GM12878 (cell line): ENCODE measurements around the gene SEPTIN1. TPM values are rescaled to one million over a fixed set of nuclear protein-coding genes. Genes with fewer than 3 reads are reported as not detected.

Experiments used
- ATF3 ChIP-seq: IDR thresholded peaks from 2 replicates; pipeline ENCODE4 v1.6.1; 2011; ENCODE audit warnings: low read depth, mild to moderate bottlenecking, low read length, moderate library complexity, borderline replicate concordance; ENCODE audit errors: extremely low read depth
- BCLAF1 ChIP-seq: fragments of 450-650 bp; IDR thresholded peaks from 2 replicates; pipeline ENCODE4 v1.6.1; 2017; ENCODE audit warnings: antibody characterized with exemption, mild to moderate bottlenecking, moderate library complexity
- BHLHE40 ChIP-seq, 2 experiments: fragments of 450-650 bp in 1 of 2; IDR thresholded peaks; 2 replicates each; pipeline ENCODE4 v1.6.1; 2011 to 2017; ENCODE audit warnings: low read depth in 2 of 2, borderline replicate concordance in 1 of 2, improper control_type of control experiment in 1 of 2, low read length in 1 of 2, mild to moderate bottlenecking in 1 of 2
- CREB1 ChIP-seq: IDR thresholded peaks from 2 replicates; pipeline ENCODE4 v1.6.1; 2012; ENCODE audit warnings: low read depth, mild to moderate bottlenecking, inconsistent platforms
- CTCF ChIP-seq, 3 experiments: IDR thresholded peaks in 2 of 3; conservative IDR thresholded peaks in 1 of 3; 2 replicates each; pipeline ENCODE4 v1.5.1; 2011; ENCODE audit warnings: low read depth in 3 of 3, low read length in 3 of 3, mild to moderate bottlenecking in 3 of 3, control low read depth in 2 of 3, moderate library complexity in 2 of 3, inconsistent platforms in 1 of 3, mixed read lengths in 1 of 3; ENCODE audit not compliant: control insufficient read depth in 2 of 3, insufficient read depth in 1 of 3; ENCODE audit errors: extremely low read depth in 1 of 3
- DPF2 ChIP-seq: fragments of 450-650 bp; IDR thresholded peaks from 2 replicates; pipeline ENCODE4 v1.6.1; 2017; ENCODE audit warnings: mild to moderate bottlenecking
- E2F4 ChIP-seq: IDR thresholded peaks from 2 replicates; pipeline ENCODE4 v1.6.1; 2012; ENCODE audit warnings: low read depth, low read length, improper control_type of control experiment
- EP300 ChIP-seq, 2 experiments: fragments of 150-350 bp in 1 of 2; IDR thresholded peaks; 2 replicates each; pipeline ENCODE4 v1.6.1; 2011 to 2012; ENCODE audit warnings: low read depth in 2 of 2, low read length in 2 of 2, borderline replicate concordance in 1 of 2, improper control_type of control experiment in 1 of 2, inconsistent platforms in 1 of 2; ENCODE audit not compliant: control insufficient read depth in 1 of 2
- ETV6 ChIP-seq, 2 experiments: fragments of 450-650 bp in 1 of 2; IDR thresholded peaks in 1 of 2; conservative IDR thresholded peaks in 1 of 2; 2 replicates each; pipeline ENCODE4 v1.6.1; 2014; ENCODE audit warnings: antibody characterized with exemption in 1 of 2, borderline replicate concordance in 1 of 2, low read depth in 1 of 2, mild to moderate bottlenecking in 1 of 2, moderate library complexity in 1 of 2
- FOXM1 ChIP-seq: IDR thresholded peaks from 2 replicates; pipeline ENCODE4 v1.6.1; 2012; ENCODE audit warnings: low read depth, mild to moderate bottlenecking, inconsistent platforms, low read length, moderate library complexity
- JUND ChIP-seq: IDR thresholded peaks from 2 replicates; pipeline ENCODE4 v1.6.1; 2012; ENCODE audit warnings: low read depth, mild to moderate bottlenecking, low read length, improper control_type of control experiment, moderate library complexity
- KLF5 ChIP-seq: fragments of 450-650 bp; IDR thresholded peaks from 2 replicates; pipeline ENCODE4 v1.6.1; 2014; ENCODE audit warnings: mild to moderate bottlenecking; ENCODE audit not compliant: partially characterized antibody
- NR2C2 ChIP-seq: IDR thresholded peaks from 2 replicates; pipeline ENCODE4 v1.6.1; 2011; ENCODE audit warnings: borderline replicate concordance, low read depth; ENCODE audit not compliant: control insufficient read depth, insufficient read length
- PBX3 ChIP-seq: IDR thresholded peaks from 2 replicates; pipeline ENCODE4 v1.6.1; 2011; ENCODE audit warnings: mild to moderate bottlenecking, low read depth, low read length, moderate library complexity; ENCODE audit not compliant: insufficient replicate concordance
- SIN3A ChIP-seq: IDR thresholded peaks from 2 replicates; pipeline ENCODE4 v1.6.1; 2012; ENCODE audit warnings: low read depth, low read length, improper control_type of control experiment
- SP1 ChIP-seq: IDR thresholded peaks from one replicate; pipeline ENCODE4 v1.6.1; 2011; ENCODE audit warnings: low read depth, low read length
- ZBED1 ChIP-seq: IDR thresholded peaks from 2 replicates; pipeline ENCODE4 v1.6.1; 2016; ENCODE audit warnings: borderline replicate concordance
- ZNF24 ChIP-seq: fragments of 450-650 bp; IDR thresholded peaks from 2 replicates; pipeline ENCODE4 v1.6.1; 2017; ENCODE audit warnings: antibody characterized with exemption, mild to moderate bottlenecking
- ZNF274 ChIP-seq: IDR thresholded peaks from one replicate; pipeline ENCODE4 v1.8.0; 2011; ENCODE audit not compliant: insufficient read length, insufficient read depth
- ZNF384 ChIP-seq: IDR thresholded peaks from 2 replicates; pipeline ENCODE4 v1.6.1; 2012; ENCODE audit warnings: low read depth, mild to moderate bottlenecking, low read length, improper control_type of control experiment, borderline replicate concordance
- polyA plus RNA-seq, 11 experiments: library from polyadenylated mRNA; depleted of rRNA in 4 of 11; unstranded in 6 of 11; stranded (reverse) in 5 of 11; fragments of >200 nt; fragmentation: Nextera tagmentation in 4 of 11; fragmentation: Illumina TruSeq in 1 of 11; extraction: Ambion mirVana in 4 of 11; extraction: Trizol in 1 of 11; gene quantifications; 1 replicate in 1 of 11; 2 replicates in 10 of 11; pipeline versions ENCODE4 v1.2.1 to v1.2.3, GENCODE V29; 2011 to 2016; ENCODE audit warnings: inconsistent platforms in 2 of 11, missing spikeins in 2 of 11, low read depth in 1 of 11
- total RNA-seq, 4 experiments: library from RNA; depleted of rRNA in 3 of 4; stranded (reverse); fragments of >200 nt in 3 of 4; fragmentation: Illumina TruSeq in 1 of 4; extraction: Trizol in 1 of 4; gene quantifications; 2 replicates each; pipeline versions ENCODE4 v1.2.1 to v1.2.3, GENCODE V29; 2013 to 2021

SEPTIN1 gene
- total and polyA plus RNA-seq, 10 of the 15 experiments (the other 5 are each of a cell fraction or from before 2014, with no cell fraction given), result 2.8 to 153 (median 94.1) TPM

- peak; percentile 96 to 97 (median 97) for TF ChIP-seq CTCF (IDR thresholded peaks at IDR 0.05 in 2 of 3, conservative IDR thresholded peaks at IDR 0.05 in 1 of 3; ENCODE audit: control insufficient read depth in 2 of 3, extremely low read depth in 1 of 3, insufficient read depth in 1 of 3, low read depth in 3 of 3, low read length in 3 of 3)
- no peak for TF ChIP-seq BCLAF1
- TF ChIP-seq SP1, result peak; percentile 20
- no peak for TF ChIP-seq E2F4
- TF ChIP-seq DPF2, result no peak
- no peak for TF ChIP-seq ZNF274
- no peak for TF ChIP-seq EP300 (IDR thresholded peaks at IDR 0.05; ENCODE audit: borderline replicate concordance in 1 of 2, control insufficient read depth in 1 of 2, low read depth in 2 of 2, low read length in 2 of 2)
- no peak for TF ChIP-seq ETV6 (conservative IDR thresholded peaks at IDR 0.05 in 1 of 2, IDR thresholded peaks at IDR 0.05 in 1 of 2; ENCODE audit: borderline replicate concordance in 1 of 2, low read depth in 1 of 2)
- 0 out of 2 replicates have a peak, but pooled peaks have one; percentile 20 for TF ChIP-seq ZNF24
- TF ChIP-seq FOXM1, result peak; percentile 56; the same call in 1 of the 2 replicates
- TF ChIP-seq ATF3, result no peak
- no peak for TF ChIP-seq JUND
- TF ChIP-seq NR2C2, result no peak
- TF ChIP-seq ZNF384, result no peak
- no peak for TF ChIP-seq SIN3A
- no peak for TF ChIP-seq ZBED1
- peak; percentile 5 to 22; a peak in 1 of 4 replicates for TF ChIP-seq BHLHE40 (IDR thresholded peaks at IDR 0.05; ENCODE audit: borderline replicate concordance in 1 of 2, low read depth in 2 of 2, low read length in 1 of 2)
- no peak for TF ChIP-seq PBX3
- TF ChIP-seq KLF5, result no peak
- no peak for TF ChIP-seq CREB1
Measured at GRCh38 chr16:30409125-30410060, 27.0 kb upstream of the SEPTIN1 start (continued).
